Heart left ventricle (tissue), 13 donors: ENCODE measurements around the gene SLC12A8.

Experiments used
- POLR2A ChIP-seq, 2 donors: fragments of 450-650 bp; IDR thresholded peaks; one replicate each; pipeline ENCODE4 v1.6.1; 2017; ENCODE audit warnings: antibody characterized with exemption in 2 of 2, mild to moderate bottlenecking in 2 of 2, moderate library complexity in 2 of 2
- TF ChIP-seq, protein P1 (sequence below), 12 donors: fragments of 200-600 bp; sonication (generic) in 4 of 12; IDR thresholded peaks; one replicate each; pipeline versions ENCODE4 v1.5.0 to v1.8.0; 2018 to 2022; ENCODE audit warnings: antibody characterized with exemption in 12 of 12, mild to moderate bottlenecking in 5 of 12
- donor health status: ischemic (EF 13 %, LVEDD 7.1; RV severe dilation, severe dysfunction).
- donor health status: DM: no; HTN: yes; CAD: no.
- donor health status: DM: no; HTN: no; CAD: no.
- donor health status: ischemic (EF 25% LVEDD 6.9; RV normal size, moderate dysfunction).
- donor health status: ischemic (EF 25% LVEDD 5.7; RV mildly dilated, moderate dysfunction).
- donor health status: ischemic (EF 35%, LVEDD 5.7; RV mildly dilated, moderate dysfunction).
- donor health status: nonischemic (EF 11% LVEDD 7.7; RV severe dilation, severe dysfunction).
- donor health status: DM: yes; HTN: yes; CAD: no.
- donor health status: PGD.
- donor health status: ischemic (EF 29% LVEDD 5.4; RV normal size, mild dysfunction).
- donor health status: nonischemic (EF 23%, LVEDD 6.1; RV moderate dilation, normal function).

DNA sequence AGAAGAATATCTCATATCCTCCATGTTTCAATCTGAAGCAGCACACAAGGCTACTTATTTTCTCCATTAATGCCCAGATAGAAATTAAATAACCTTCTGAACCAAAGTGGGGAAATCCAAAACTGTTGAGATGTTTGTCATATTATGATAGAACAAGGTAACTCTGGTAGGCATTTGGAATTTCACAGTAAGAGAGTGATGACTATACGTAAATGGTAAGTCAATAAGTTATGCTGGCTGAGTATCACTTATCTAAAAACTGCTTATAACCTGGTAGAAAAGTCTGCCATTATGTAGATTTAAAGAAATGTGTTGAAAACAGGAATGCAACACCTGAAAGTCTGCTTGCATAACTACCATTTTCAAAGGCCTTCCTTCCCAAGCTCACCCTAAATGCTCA is 17.2 kb upstream of the SLC12A8 start:
- TF ChIP-seq, protein P1, sequence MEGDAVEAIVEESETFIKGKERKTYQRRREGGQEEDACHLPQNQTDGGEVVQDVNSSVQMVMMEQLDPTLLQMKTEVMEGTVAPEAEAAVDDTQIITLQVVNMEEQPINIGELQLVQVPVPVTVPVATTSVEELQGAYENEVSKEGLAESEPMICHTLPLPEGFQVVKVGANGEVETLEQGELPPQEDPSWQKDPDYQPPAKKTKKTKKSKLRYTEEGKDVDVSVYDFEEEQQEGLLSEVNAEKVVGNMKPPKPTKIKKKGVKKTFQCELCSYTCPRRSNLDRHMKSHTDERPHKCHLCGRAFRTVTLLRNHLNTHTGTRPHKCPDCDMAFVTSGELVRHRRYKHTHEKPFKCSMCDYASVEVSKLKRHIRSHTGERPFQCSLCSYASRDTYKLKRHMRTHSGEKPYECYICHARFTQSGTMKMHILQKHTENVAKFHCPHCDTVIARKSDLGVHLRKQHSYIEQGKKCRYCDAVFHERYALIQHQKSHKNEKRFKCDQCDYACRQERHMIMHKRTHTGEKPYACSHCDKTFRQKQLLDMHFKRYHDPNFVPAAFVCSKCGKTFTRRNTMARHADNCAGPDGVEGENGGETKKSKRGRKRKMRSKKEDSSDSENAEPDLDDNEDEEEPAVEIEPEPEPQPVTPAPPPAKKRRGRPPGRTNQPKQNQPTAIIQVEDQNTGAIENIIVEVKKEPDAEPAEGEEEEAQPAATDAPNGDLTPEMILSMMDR (IDR thresholded peaks at IDR 0.05) = no peak
- no peak for TF ChIP-seq POLR2A (IDR thresholded peaks at IDR 0.05)
